Aorta (tissue), 5 donors: ENCODE results near the gene PRRX2. TPM values are rescaled to one million over a fixed set of nuclear protein-coding genes. Genes with fewer than 3 reads are reported as not detected.
A peak's percentile ranks its signal among the peaks of the same experiment; 100 is the strongest.

Source experiments
- ATAC-seq: fragments of 200-7000 bp; cut with Tn5 transposase; one replicate; pipeline ENCODE4 v1.9.1; 2022; ENCODE audit warnings: moderate library complexity; ENCODE audit not compliant: low FRiP score
- DNase-seq, 2 donors: peaks; one replicate each; pipeline ENCODE4 v3.0.0-alpha.2; 2020
- H3K27ac ChIP-seq, 2 donors: one replicate each; pipeline ENCODE4 v1.5.1; 2013; ENCODE audit warnings: low read length in 2 of 2, mild to moderate bottlenecking in 2 of 2, moderate library complexity in 2 of 2, control low read depth in 1 of 2, inconsistent platforms in 1 of 2, low read depth in 1 of 2
- H3K27me3 ChIP-seq, 2 donors: one replicate each; pipeline ENCODE4 v1.6.1; 2013; ENCODE audit warnings: control low read depth in 1 of 2, low read length in 1 of 2, mild to moderate bottlenecking in 1 of 2, moderate library complexity in 1 of 2; ENCODE audit not compliant: insufficient read depth in 2 of 2, control insufficient read depth in 1 of 2
- H3K36me3 ChIP-seq, 2 donors: one replicate each; pipeline ENCODE4 v1.6.1; 2013; ENCODE audit warnings: control low read depth in 1 of 2, low read length in 1 of 2, mild to moderate bottlenecking in 1 of 2; ENCODE audit not compliant: insufficient read depth in 2 of 2, control insufficient read depth in 1 of 2
- H3K4me1 ChIP-seq, 2 donors: one replicate each; pipeline ENCODE4 v1.6.1; 2013; ENCODE audit warnings: low read length in 2 of 2, control low read depth in 1 of 2, mild to moderate bottlenecking in 1 of 2, moderate library complexity in 1 of 2; ENCODE audit not compliant: insufficient read depth in 2 of 2, control insufficient read depth in 1 of 2
- H3K4me3 ChIP-seq, 2 donors: one replicate each; pipeline ENCODE4 v1.5.1; 2013; ENCODE audit warnings: low read length in 2 of 2, control low read depth in 1 of 2, mild to moderate bottlenecking in 1 of 2
- H3K9me3 ChIP-seq: one replicate; pipeline ENCODE4 v1.6.1; 2013; ENCODE audit warnings: mild to moderate bottlenecking, low read length; ENCODE audit not compliant: control insufficient read depth
- WGBS, 2 donors: extraction: QIAGEN DNeasy Blood & Tissue Kit; methylation state at CpG; one replicate each; pipeline ENCODE4 v1.1.7; 2013; 5-methylcytosine and 5-hydroxymethylcytosine counted together
- intact Hi-C, 2 donors: fragments of 100-400 bp; cut with DNase I; formaldehyde crosslinking; loops; one replicate each; pipeline versions ENCODE4 v1.14.2 to v1.15.0; 2022
- polyA plus RNA-seq, 2 donors: library from polyadenylated mRNA; stranded (reverse); fragments of 200-250 nt; gene quantifications; one replicate each; pipeline ENCODE4 v1.2.3, GENCODE V29; 2013
- total RNA-seq, 2 donors: library from RNA; stranded (reverse); fragmentation: NEBNext Ultra II Directional; extraction: Animal tissue kit (Norgen Biotek cat#: 25700); gene quantifications; one replicate each; pipeline ENCODE4 v1.2.1, GENCODE V29; 2021
- donor health status: healthy with polysubstance abuse.
- donor health status: Bipolar disorder and iron deficiency.
- donor health status: DM: no; HTN: no; CAD: no.
- donor health status: DM: no; HTN: no; CAD: no.
- donor health status: DM: yes; HTN: yes; CAD: no.

PRRX2 gene
- total and polyA plus RNA-seq, 4 donors = 27.7 to 68.8 (median 52.2) TPM

- WGBS, 2 donors = 5 to 7% methylated on average over 15 to 17 of the region's 17 CpGs
- Histone ChIP-seq H3K36me3 (no peaks in the 10 kb centered on the region), H3K9me3 (no peaks in the 10 kb centered on the region), H3K27ac (peak overlapping the region; percentile 88 to 99), H3K4me1 (peaks cover 4 to 5% of the 10 kb centered on the region in 2 donors), H3K27me3 (no peaks in the 10 kb centered on the region), H3K4me3 (no peak overlapping the region)
- intact Hi-C loops = loop anchor here in 1 of 2 donors (5.0 kb wide), 1 partner anchor 51 kb away; no protein-coding TSS in a partner anchor
- ATAC-seq (peak; percentile 70), DNase-seq (peak; percentile 90 to 94)
Observed at GRCh38 chr9:129698254-129698757, 32.9 kb downstream of the PRRX2 start.

- Histone ChIP-seq H3K4me3 (no peak overlapping the region), H3K4me1 (peaks cover 0 to 7% of the 10 kb centered on the region in 2 donors), H3K9me3 (no peaks in the 10 kb centered on the region), H3K27ac (peak overlapping the region in 1 of 2 donors; percentile 68), H3K27me3 (no peaks in the 10 kb centered on the region), H3K36me3 (no peaks in the 10 kb centered on the region)
- ATAC-seq (no peak), DNase-seq (no peak)
- intact Hi-C loops = no loop called here
- 76 to 78% methylated on average over 11 of the region's 11 CpGs for WGBS, 2 donors
Observed at GRCh38 chr9:129701054-129701453, 35.6 kb downstream of the PRRX2 start.

- Histone ChIP-seq H3K9me3 (no peaks in the 10 kb centered on the region), H3K4me3 (no peak overlapping the region), H3K36me3 (no peaks in the 10 kb centered on the region), H3K27ac (peak overlapping the region; percentile 32 to 68), H3K27me3 (no peaks in the 10 kb centered on the region), H3K4me1 (peaks cover 0 to 7% of the 10 kb centered on the region in 2 donors)
- WGBS, 2 donors = 64 to 69% methylated on average over 5 of the region's 5 CpGs
- intact Hi-C loops = no loop called here
- DNase-seq (no peak), ATAC-seq (no peak)
Observed at GRCh38 chr9:129701549-129701948, 36.1 kb downstream of the PRRX2 start.

GRCh38 chr9:129702589-129703520 lies 37.4 kb downstream of the PRRX2 start:
- intact Hi-C loops = no loop called here
- peak overlapping the region; percentile 79 to 98 for H3K27ac ChIP-seq
- ATAC-seq (peak; percentile 20), DNase-seq (peak; percentile 75 to 86)
- no peak overlapping the region for H3K4me3 ChIP-seq
- no peaks in the 10 kb centered on the region for H3K36me3 ChIP-seq
- H3K27me3 ChIP-seq = no peaks in the 10 kb centered on the region
- H3K4me1 ChIP-seq = peaks cover 0 to 7% of the 10 kb centered on the region in 2 donors
- 8 to 12% methylated on average over 19 of the region's 19 CpGs for WGBS, 2 donors
- no peaks in the 10 kb centered on the region for H3K9me3 ChIP-seq

GRCh38 chr9:129703667-129704355 lies 38.4 kb downstream of the PRRX2 start:
- no peak overlapping the region for H3K4me3 ChIP-seq
- DNase-seq (peak; percentile 88 to 94), ATAC-seq (peak; percentile 84)
- H3K9me3 ChIP-seq = no peaks in the 10 kb centered on the region
- peaks cover 0 to 7% of the 10 kb centered on the region in 2 donors for H3K4me1 ChIP-seq
- intact Hi-C loops = no loop called here
- no peaks in the 10 kb centered on the region for H3K27me3 ChIP-seq
- H3K36me3 ChIP-seq = no peaks in the 10 kb centered on the region
- H3K27ac ChIP-seq = peak overlapping the region; percentile 96 to 98
- 7 to 9% methylated on average over 17 of the region's 17 CpGs for WGBS, 2 donors

GRCh38 chr9:129704807-129705206 lies 39.4 kb downstream of the PRRX2 start:
- no peak for ATAC-seq
- Histone ChIP-seq H3K36me3 (no peaks in the 10 kb centered on the region), H3K4me3 (no peak overlapping the region), H3K9me3 (no peaks in the 10 kb centered on the region), H3K4me1 (peaks cover 0 to 7% of the 10 kb centered on the region in 2 donors), H3K27me3 (no peaks in the 10 kb centered on the region), H3K27ac (peak overlapping the region; percentile 93 to 96)
- intact Hi-C loops = no loop called here
- 44 to 54% methylated on average over 8 of the region's 8 CpGs for WGBS, 2 donors
- DNase-seq = no peak

- Histone ChIP-seq H3K27me3 (no peaks in the 10 kb centered on the region), H3K27ac (no peak overlapping the region), H3K4me1 (peaks cover 4 to 7% of the 10 kb centered on the region in 2 donors), H3K36me3 (no peaks in the 10 kb centered on the region), H3K9me3 (no peaks in the 10 kb centered on the region), H3K4me3 (no peak overlapping the region)
- 21 to 31% methylated on average over 6 of the region's 6 CpGs for WGBS, 2 donors
- intact Hi-C loops = no loop called here
- DNase-seq = no peak
- no peak for ATAC-seq
Observed at GRCh38 chr9:129708793-129709192, 43.3 kb downstream of the PRRX2 start.

- Histone ChIP-seq H3K4me1 (peaks cover under 1 to 4% of the 10 kb centered on the region in 2 donors), H3K27ac (peak overlapping the region in 1 of 2 donors; percentile 25), H3K36me3 (no peaks in the 10 kb centered on the region), H3K9me3 (no peaks in the 10 kb centered on the region), H3K4me3 (no peak overlapping the region), H3K27me3 (no peaks in the 10 kb centered on the region)
- ATAC-seq = no peak
- 44 to 47% methylated on average over 17 of the region's 17 CpGs for WGBS, 2 donors
- DNase-seq = no peak
- intact Hi-C loops = loop anchor here in 1 of 2 donors (5.0 kb wide), 1 partner anchor 42 kb away; the partner anchor contains the start of gene PRRX2
Observed at GRCh38 chr9:129709438-129710168, 44.2 kb downstream of the PRRX2 start.
